HG02571 (cell line): ENCODE results near the gene ERI3.

Experiments used
- ATAC-seq: cut with Tn5 transposase; IDR thresholded peaks from one replicate; pipeline ENCODE4 v1.9.1; 2021; ENCODE audit warnings: mild to moderate bottlenecking, moderate library complexity; ENCODE audit not compliant: unreplicated experiment

ERI3 gene

GRCh38 chr1:44239961-44240371 is 115.1 kb downstream of the ERI3 start:
- ATAC-seq: no peak

- no peak for ATAC-seq
Observed at GRCh38 chr1:44239331-44239960, 115.6 kb downstream of the ERI3 start.

GRCh38 chr1:44238660-44239059 is 116.4 kb downstream of the ERI3 start:
- ATAC-seq: no peak

GRCh38 chr1:44237721-44238457 is 117.2 kb downstream of the ERI3 start:
- ATAC-seq: no peak

GRCh38 chr1:44236490-44237272 is 118.4 kb downstream of the ERI3 start:
- ATAC-seq: no peak

GRCh38 chr1:44235808-44236207 is 119.2 kb downstream of the ERI3 start:
- ATAC-seq: no peak

- ATAC-seq: no peak
Observed at GRCh38 chr1:44233593-44233992, 121.5 kb downstream of the ERI3 start.

GRCh38 chr1:44230796-44231195 is 124.3 kb downstream of the ERI3 start:
- ATAC-seq: no peak

- no peak for ATAC-seq
Observed at GRCh38 chr1:44229435-44230167, 125.5 kb downstream of the ERI3 start.

GRCh38 chr1:44228218-44228617 is 126.8 kb downstream of the ERI3 start:
- ATAC-seq: no peak

GRCh38 chr1:44227211-44227610 is 127.8 kb downstream of the ERI3 start:
- ATAC-seq: no peak

GRCh38 chr1:44225761-44226160 is 129.3 kb downstream of the ERI3 start:
- ATAC-seq: no peak

GRCh38 chr1:44223187-44223610 is 131.9 kb downstream of the ERI3 start:
- no peak for ATAC-seq

GRCh38 chr1:44222397-44223186 is 132.5 kb downstream of the ERI3 start:
- no peak for ATAC-seq

GRCh38 chr1:44221769-44222168 is 133.3 kb downstream of the ERI3 start:
- ATAC-seq: no peak

- no peak for ATAC-seq
Observed at GRCh38 chr1:44220755-44221154, 134.3 kb downstream of the ERI3 start.

GRCh38 chr1:44220001-44220751 is 134.9 kb downstream of the ERI3 start:
- ATAC-seq: no peak

- no peak for ATAC-seq
Observed at GRCh38 chr1:44219301-44219626, 135.8 kb downstream of the ERI3 start.

- ATAC-seq: no peak
Observed at GRCh38 chr1:44218503-44219300, 136.4 kb downstream of the ERI3 start.
